ENCODE results near the gene CDT1. TPM values are rescaled to one million over a fixed set of nuclear protein-coding genes. Genes with fewer than 3 reads are reported as not detected.

CDT1 gene
- total RNA-seq, 1 experiment from 2014 or later: 74.1 TPM

DNA sequence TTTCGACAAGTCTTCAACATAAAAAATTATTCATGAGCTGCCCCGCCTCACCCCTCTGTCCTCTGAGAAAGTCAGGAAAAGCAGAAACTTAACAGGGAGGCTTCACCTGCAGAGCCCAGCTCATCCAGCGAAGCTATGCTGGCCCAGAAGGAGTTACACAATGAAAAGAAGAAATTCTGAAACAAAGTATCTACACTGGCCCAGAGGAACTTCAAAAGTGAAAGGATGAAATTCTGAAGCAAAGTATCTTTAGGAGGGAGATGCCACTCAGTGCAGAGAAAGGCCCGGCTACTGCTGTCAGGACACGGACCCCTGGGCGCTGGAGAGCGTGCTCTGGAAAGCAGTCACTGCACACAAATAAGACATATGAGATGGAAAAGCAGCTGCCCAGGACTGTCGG, 51.6 kb downstream of the CDT1 start:
- no peak overlapping the region for H2BK5ac ChIP-seq (ENCODE audit: insufficient read length, low read length)
- no peak for DNase-seq
- Mint-ChIP-seq H3K36me3 (ENCODE audit: insufficient read depth in 1 of 3, low read depth in 3 of 3) (peaks cover 19 to 37% (median 26%) of the 10 kb centered on the region in 3 experiments), H3K27ac (no peak overlapping the region), H3K4me3 (peak overlapping the region; percentile 34 to 57; a peak in 4 of 5 replicates), H3K4me1 (peaks cover 9 to 18% of the 10 kb centered on the region in 2 experiments), H3K27me3 (ENCODE audit: low read depth) (no peaks in the 10 kb centered on the region), H3K9me3 (peaks cover 0 to 6% of the 10 kb centered on the region in 2 experiments; a peak in 2 of 5 replicates)
- no peaks in the 10 kb centered on the region for H3K9me3 ChIP-seq (ENCODE audit: control insufficient read depth, low read depth, low read length)
- H3T11ph ChIP-seq (ENCODE audit: low read length): no peak overlapping the region
- H3K27me3 ChIP-seq (ENCODE audit: insufficient read depth, low read length): no peaks in the 10 kb centered on the region
- H2AK5ac ChIP-seq (ENCODE audit: insufficient read length, low read length): no peak overlapping the region
- TF ChIP-seq, protein P1, sequence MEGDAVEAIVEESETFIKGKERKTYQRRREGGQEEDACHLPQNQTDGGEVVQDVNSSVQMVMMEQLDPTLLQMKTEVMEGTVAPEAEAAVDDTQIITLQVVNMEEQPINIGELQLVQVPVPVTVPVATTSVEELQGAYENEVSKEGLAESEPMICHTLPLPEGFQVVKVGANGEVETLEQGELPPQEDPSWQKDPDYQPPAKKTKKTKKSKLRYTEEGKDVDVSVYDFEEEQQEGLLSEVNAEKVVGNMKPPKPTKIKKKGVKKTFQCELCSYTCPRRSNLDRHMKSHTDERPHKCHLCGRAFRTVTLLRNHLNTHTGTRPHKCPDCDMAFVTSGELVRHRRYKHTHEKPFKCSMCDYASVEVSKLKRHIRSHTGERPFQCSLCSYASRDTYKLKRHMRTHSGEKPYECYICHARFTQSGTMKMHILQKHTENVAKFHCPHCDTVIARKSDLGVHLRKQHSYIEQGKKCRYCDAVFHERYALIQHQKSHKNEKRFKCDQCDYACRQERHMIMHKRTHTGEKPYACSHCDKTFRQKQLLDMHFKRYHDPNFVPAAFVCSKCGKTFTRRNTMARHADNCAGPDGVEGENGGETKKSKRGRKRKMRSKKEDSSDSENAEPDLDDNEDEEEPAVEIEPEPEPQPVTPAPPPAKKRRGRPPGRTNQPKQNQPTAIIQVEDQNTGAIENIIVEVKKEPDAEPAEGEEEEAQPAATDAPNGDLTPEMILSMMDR (conservative IDR thresholded peaks at IDR 0.05): no peak
- no peak overlapping the region for H2BK15ac ChIP-seq (ENCODE audit: low read depth, low read length)
- H2BK120ac ChIP-seq (ENCODE audit: low read depth, low read length, poor library complexity, severe bottlenecking): no peak overlapping the region
- H2AFZ ChIP-seq (ENCODE audit: low read length): no peak overlapping the region
- H3K56ac ChIP-seq (ENCODE audit: insufficient read length, low read depth, low read length): no peak overlapping the region
- H3K23ac ChIP-seq (ENCODE audit: insufficient read length, low read depth, low read length): no peak overlapping the region
- no peak overlapping the region for H4K8ac ChIP-seq (replicated peaks; ENCODE audit: insufficient read length, low read depth, low read length)
- H2BK20ac ChIP-seq (ENCODE audit: low read depth, low read length, poor library complexity, severe bottlenecking): no peak overlapping the region
- no peak overlapping the region for H3K4me2 ChIP-seq (ENCODE audit: insufficient read depth, insufficient read length, low read length)
- WGBS (ENCODE audit: extremely low coverage, insufficient read length, low lambda C conversion rate): 100% methylated on average over 1 of the region's 8 CpGs
- H3K27ac ChIP-seq (ENCODE audit: insufficient read length, low read depth, low read length): no peak overlapping the region
- no peak overlapping the region for H3K18ac ChIP-seq (ENCODE audit: insufficient read length, low read depth, low read length)
- peaks cover 8% of the 10 kb centered on the region for H3K23me2 ChIP-seq (ENCODE audit: insufficient read length, low read depth, low read length, poor library complexity, severe bottlenecking)
- no peaks in the 10 kb centered on the region for H3K4me1 ChIP-seq (ENCODE audit: insufficient read depth, low read length)
- no peak overlapping the region for H4K91ac ChIP-seq (ENCODE audit: insufficient read length, low read depth, low read length)
- H3K4ac ChIP-seq (ENCODE audit: low read depth, low read length): no peak overlapping the region
- no peaks in the 10 kb centered on the region for H4K20me1 ChIP-seq (ENCODE audit: control insufficient read depth, insufficient read depth, insufficient read length)
- no peak overlapping the region for H2BK12ac ChIP-seq (ENCODE audit: insufficient read length, low read depth, low read length)
- H4K5ac ChIP-seq (ENCODE audit: insufficient read length, low read depth, low read length): no peak overlapping the region
- H3K14ac ChIP-seq (ENCODE audit: insufficient read depth, low read length): no peak overlapping the region
- no peaks in the 10 kb centered on the region for H3K79me2 ChIP-seq (ENCODE audit: insufficient read depth, low read length)
- no peaks in the 10 kb centered on the region for H3K79me1 ChIP-seq (ENCODE audit: insufficient read depth, low read depth, low read length, poor library complexity, severe bottlenecking)
- H3K9ac ChIP-seq (ENCODE audit: extremely low read depth, insufficient read length, low read length): no peak overlapping the region

Measured in H9 (cell line).